GM06990 (cell line): ENCODE results near the gene L1CAM.

Source experiments
- DNase-seq: peaks from one replicate; pipeline ENCODE4 v3.0.0-alpha.2; 2011; ENCODE audit not compliant: insufficient read length; ENCODE audit errors: extremely low read depth
- H3K27me3 ChIP-seq: replicated peaks from 2 replicates; pipeline ENCODE4 v1.6.0; 2011; ENCODE audit warnings: low read length; ENCODE audit not compliant: control insufficient read depth, insufficient read depth
- H3K36me3 ChIP-seq: 2 replicates; pipeline ENCODE4 v1.5.1; 2011; ENCODE audit warnings: low read length; ENCODE audit not compliant: control insufficient read depth, insufficient read depth
- H3K4me3 ChIP-seq: replicated peaks from 2 replicates; pipeline ENCODE4 v1.5.1; 2011; ENCODE audit warnings: low read depth, mild to moderate bottlenecking, control low read depth, low read length
- CTCF ChIP-seq: IDR thresholded peaks from 2 replicates; pipeline ENCODE4 v1.5.1; 2011; ENCODE audit warnings: low read length, control low read depth, mild to moderate bottlenecking, inconsistent platforms; ENCODE audit not compliant: insufficient read depth, poor library complexity, severe bottlenecking

The L1CAM gene

GRCh38 chrX:153913701-153914100 lies 27.7 kb upstream of the L1CAM start:
- Histone ChIP-seq H3K36me3 (peaks cover 1% of the 10 kb centered on the region), H3K4me3 (no peak overlapping the region), H3K27me3 (no peaks in the 10 kb centered on the region)
- no peak for DNase-seq
- no peak for TF ChIP-seq CTCF

- no peak for DNase-seq
- Histone ChIP-seq H3K36me3 (peaks cover 1% of the 10 kb centered on the region), H3K4me3 (no peak overlapping the region), H3K27me3 (no peaks in the 10 kb centered on the region)
- no peak for TF ChIP-seq CTCF
Measured at GRCh38 chrX:153913211-153913610, 27.2 kb upstream of the L1CAM start.

- Histone ChIP-seq H3K27me3 (no peaks in the 10 kb centered on the region), H3K36me3 (peaks cover 3% of the 10 kb centered on the region), H3K4me3 (no peak overlapping the region)
- no peak for TF ChIP-seq CTCF
- DNase-seq: no peak
Measured at GRCh38 chrX:153911798-153912197, 25.8 kb upstream of the L1CAM start.

GRCh38 chrX:153910446-153910845 lies 24.5 kb upstream of the L1CAM start:
- no peak for TF ChIP-seq CTCF
- no peak for DNase-seq
- Histone ChIP-seq H3K4me3 (no peak overlapping the region), H3K36me3 (peaks cover 3% of the 10 kb centered on the region), H3K27me3 (no peaks in the 10 kb centered on the region)

- H3K36me3 ChIP-seq: peaks cover 3% of the 10 kb centered on the region
- no peaks in the 10 kb centered on the region for H3K27me3 ChIP-seq
- no peak for TF ChIP-seq CTCF
- H3K4me3 ChIP-seq: no peak overlapping the region
- DNase-seq: no peak
Measured at GRCh38 chrX:153909980-153910360, 24.0 kb upstream of the L1CAM start.

GRCh38 chrX:153909024-153909979 lies 23.3 kb upstream of the L1CAM start:
- Histone ChIP-seq H3K27me3 (no peaks in the 10 kb centered on the region), H3K4me3 (no peak overlapping the region), H3K36me3 (peaks cover 2% of the 10 kb centered on the region)
- DNase-seq: no peak
- TF ChIP-seq CTCF: no peak
